Stimulated activated CD8-positive, alpha-beta memory T cell treated with anti-CD3 and anti-CD28 coated beads, Interleukin-2, amount 100 ng/mL, for 1 hour (primary cell): ENCODE data around the gene ZBTB7C.

Experiments used
- DNase-seq, 2 donors: peaks; one replicate each; pipeline ENCODE4 v3.0.0-alpha.2; 2020; ENCODE audit warnings: low read depth in 2 of 2

Gene ZBTB7C

GRCh38 chr18:48390641-48391040 lies 18.5 kb downstream of the ZBTB7C start:
- no peak for DNase-seq

- DNase-seq: no peak
Observed at GRCh38 chr18:48388478-48388877, 20.7 kb downstream of the ZBTB7C start.

- no peak for DNase-seq
Observed at GRCh38 chr18:48387300-48387699, 21.9 kb downstream of the ZBTB7C start.

GRCh38 chr18:48385596-48385995 lies 23.6 kb downstream of the ZBTB7C start:
- no peak for DNase-seq

GRCh38 chr18:48376934-48377333 lies 32.2 kb downstream of the ZBTB7C start:
- no peak for DNase-seq

GRCh38 chr18:48376406-48376805 lies 32.8 kb downstream of the ZBTB7C start:
- no peak for DNase-seq

- no peak for DNase-seq
Observed at GRCh38 chr18:48375150-48375800, 33.9 kb downstream of the ZBTB7C start.

- DNase-seq: no peak
Observed at GRCh38 chr18:48374423-48375149, 34.6 kb downstream of the ZBTB7C start.

- no peak for DNase-seq
Observed at GRCh38 chr18:48371854-48372602, 37.2 kb downstream of the ZBTB7C start.

GRCh38 chr18:48367557-48367956 lies 41.6 kb downstream of the ZBTB7C start:
- DNase-seq: no peak

GRCh38 chr18:48365965-48366364 lies 43.2 kb downstream of the ZBTB7C start:
- DNase-seq: no peak

GRCh38 chr18:48364146-48364545 lies 45.0 kb downstream of the ZBTB7C start:
- DNase-seq: no peak

GRCh38 chr18:48363175-48363574 lies 46.0 kb downstream of the ZBTB7C start:
- DNase-seq: no peak

GRCh38 chr18:48361801-48362200 lies 47.4 kb downstream of the ZBTB7C start:
- DNase-seq: no peak

- DNase-seq: no peak
Observed at GRCh38 chr18:48360376-48361021, 48.7 kb downstream of the ZBTB7C start.

- DNase-seq: no peak
Observed at GRCh38 chr18:48359626-48360025, 49.6 kb downstream of the ZBTB7C start.

GRCh38 chr18:48358868-48359267 lies 50.3 kb downstream of the ZBTB7C start:
- DNase-seq: no peak

- no peak for DNase-seq
Observed at GRCh38 chr18:48356909-48357631, 52.1 kb downstream of the ZBTB7C start.

- DNase-seq: no peak
Observed at GRCh38 chr18:48356151-48356745, 52.9 kb downstream of the ZBTB7C start.

GRCh38 chr18:48355276-48356115 lies 53.7 kb downstream of the ZBTB7C start:
- DNase-seq: no peak
